ENCODE measurements around the gene NTM.
A peak's percentile ranks its signal among the peaks of the same experiment; 100 is the strongest.

Gene NTM

DNA sequence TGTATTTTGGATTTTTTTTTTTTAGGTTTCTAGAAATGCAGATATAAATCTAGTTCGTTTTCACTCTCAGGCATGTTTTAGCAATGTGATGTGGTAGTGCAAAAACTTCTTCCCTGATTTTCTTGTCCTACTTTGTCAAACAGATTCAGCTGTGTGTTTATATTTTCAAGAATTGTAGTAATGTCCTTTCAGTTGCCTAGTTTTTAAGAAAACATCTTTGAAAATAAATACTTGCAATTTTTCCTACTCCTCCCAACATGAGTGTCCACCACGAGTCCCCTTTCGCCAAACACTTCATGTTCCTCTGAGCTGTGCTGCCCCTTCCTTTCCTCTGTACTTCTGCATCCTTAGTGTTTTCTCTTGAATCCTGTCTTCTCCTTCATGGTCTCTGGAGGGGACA lies 686.9 kb downstream of the NTM start:
- no peak overlapping the region for H3K4me3 ChIP-seq (ENCODE audit: severe bottlenecking)
- H3K27ac ChIP-seq (ENCODE audit: poor library complexity, severe bottlenecking) = peak overlapping the region; percentile 98
- TF ChIP-seq, protein P1, sequence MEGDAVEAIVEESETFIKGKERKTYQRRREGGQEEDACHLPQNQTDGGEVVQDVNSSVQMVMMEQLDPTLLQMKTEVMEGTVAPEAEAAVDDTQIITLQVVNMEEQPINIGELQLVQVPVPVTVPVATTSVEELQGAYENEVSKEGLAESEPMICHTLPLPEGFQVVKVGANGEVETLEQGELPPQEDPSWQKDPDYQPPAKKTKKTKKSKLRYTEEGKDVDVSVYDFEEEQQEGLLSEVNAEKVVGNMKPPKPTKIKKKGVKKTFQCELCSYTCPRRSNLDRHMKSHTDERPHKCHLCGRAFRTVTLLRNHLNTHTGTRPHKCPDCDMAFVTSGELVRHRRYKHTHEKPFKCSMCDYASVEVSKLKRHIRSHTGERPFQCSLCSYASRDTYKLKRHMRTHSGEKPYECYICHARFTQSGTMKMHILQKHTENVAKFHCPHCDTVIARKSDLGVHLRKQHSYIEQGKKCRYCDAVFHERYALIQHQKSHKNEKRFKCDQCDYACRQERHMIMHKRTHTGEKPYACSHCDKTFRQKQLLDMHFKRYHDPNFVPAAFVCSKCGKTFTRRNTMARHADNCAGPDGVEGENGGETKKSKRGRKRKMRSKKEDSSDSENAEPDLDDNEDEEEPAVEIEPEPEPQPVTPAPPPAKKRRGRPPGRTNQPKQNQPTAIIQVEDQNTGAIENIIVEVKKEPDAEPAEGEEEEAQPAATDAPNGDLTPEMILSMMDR (IDR thresholded peaks at IDR 0.05; ENCODE audit: poor library complexity, severe bottlenecking) = no peak
- H3K4me1 ChIP-seq (ENCODE audit: insufficient read depth, poor library complexity, severe bottlenecking) = peaks cover 57% of the 10 kb centered on the region
- no peaks in the 10 kb centered on the region for H3K9me3 ChIP-seq (ENCODE audit: severe bottlenecking)
- DNase-seq (ENCODE audit: low spot score) = no peak
- no peaks in the 10 kb centered on the region for H3K27me3 ChIP-seq (ENCODE audit: insufficient read depth, poor library complexity, severe bottlenecking)
- H3K36me3 ChIP-seq (ENCODE audit: low read depth) = no peaks in the 10 kb centered on the region
- no peak for ATAC-seq (ENCODE audit: low read depth)

DNA sequence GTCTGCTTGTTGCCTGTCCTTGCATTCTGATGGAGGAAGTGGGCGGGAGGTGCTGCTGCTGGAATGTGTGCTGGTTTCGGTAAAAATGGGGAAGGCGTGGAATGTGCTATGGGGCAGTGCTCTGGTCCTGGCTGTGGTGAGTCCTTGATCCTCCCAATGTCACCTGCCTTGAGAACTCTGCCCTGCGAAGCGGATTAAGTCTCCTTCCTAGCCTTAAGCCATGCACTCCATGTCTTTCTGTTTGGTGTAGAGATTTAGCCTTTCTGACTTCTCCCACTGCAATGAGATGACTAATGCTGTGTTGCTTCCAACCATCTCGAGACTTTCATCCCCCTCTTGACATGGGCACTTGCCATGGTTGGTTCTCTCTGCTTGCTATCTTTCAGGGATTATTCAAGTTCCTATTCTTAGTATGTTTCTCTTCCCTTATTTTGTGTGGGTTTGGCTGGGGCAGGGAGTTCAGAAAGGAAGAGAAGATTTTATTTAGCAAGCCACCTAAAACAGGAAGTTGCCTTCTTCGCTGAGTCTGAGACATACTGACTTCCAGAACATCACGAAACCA lies 687.9 kb downstream of the NTM start:
- Histone ChIP-seq H3K27me3 (ENCODE audit: insufficient read depth, poor library complexity, severe bottlenecking) (no peaks in the 10 kb centered on the region), H3K27ac (ENCODE audit: poor library complexity, severe bottlenecking) (peak overlapping the region; percentile 98), H3K4me1 (ENCODE audit: insufficient read depth, poor library complexity, severe bottlenecking) (peaks cover 60% of the 10 kb centered on the region), H3K36me3 (ENCODE audit: low read depth) (no peaks in the 10 kb centered on the region), H3K4me3 (ENCODE audit: severe bottlenecking) (no peak overlapping the region), H3K9me3 (ENCODE audit: severe bottlenecking) (no peaks in the 10 kb centered on the region)
- no peak for ATAC-seq (ENCODE audit: low read depth)
- DNase-seq (ENCODE audit: low spot score) = no peak
- TF ChIP-seq, protein P1 (IDR thresholded peaks at IDR 0.05; ENCODE audit: poor library complexity, severe bottlenecking) = no peak

DNA sequence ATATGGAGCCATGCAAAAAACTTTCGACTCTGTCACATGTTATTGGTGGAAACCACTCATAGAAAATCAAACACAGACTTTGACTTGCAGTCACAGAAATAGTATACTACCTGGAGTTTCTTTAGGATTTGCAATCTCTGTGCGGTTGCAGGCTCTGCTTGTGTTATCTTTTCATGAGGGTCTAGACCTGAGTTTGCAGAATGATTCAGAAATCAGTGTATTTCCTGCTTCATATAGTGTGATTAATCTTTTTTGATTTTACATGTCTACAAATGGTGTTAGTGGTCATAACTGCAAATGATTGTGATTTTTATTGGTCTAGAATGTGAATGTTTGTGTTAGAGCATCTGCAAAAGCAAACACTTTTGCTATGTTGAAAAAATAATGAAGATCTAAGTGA lies 690.2 kb downstream of the NTM start:
- DNase-seq (ENCODE audit: low spot score) = no peak
- H3K4me1 ChIP-seq (ENCODE audit: insufficient read depth, poor library complexity, severe bottlenecking) = peaks cover 66% of the 10 kb centered on the region
- no peaks in the 10 kb centered on the region for H3K9me3 ChIP-seq (ENCODE audit: severe bottlenecking)
- TF ChIP-seq, protein P1 (IDR thresholded peaks at IDR 0.05; ENCODE audit: poor library complexity, severe bottlenecking) = no peak
- H3K27ac ChIP-seq (ENCODE audit: poor library complexity, severe bottlenecking) = peak overlapping the region; percentile 98
- peak; percentile 46 for ATAC-seq (ENCODE audit: low read depth)
- H3K27me3 ChIP-seq (ENCODE audit: insufficient read depth, poor library complexity, severe bottlenecking) = no peaks in the 10 kb centered on the region
- no peak overlapping the region for H3K4me3 ChIP-seq (ENCODE audit: severe bottlenecking)
- H3K36me3 ChIP-seq (ENCODE audit: low read depth) = no peaks in the 10 kb centered on the region

DNA sequence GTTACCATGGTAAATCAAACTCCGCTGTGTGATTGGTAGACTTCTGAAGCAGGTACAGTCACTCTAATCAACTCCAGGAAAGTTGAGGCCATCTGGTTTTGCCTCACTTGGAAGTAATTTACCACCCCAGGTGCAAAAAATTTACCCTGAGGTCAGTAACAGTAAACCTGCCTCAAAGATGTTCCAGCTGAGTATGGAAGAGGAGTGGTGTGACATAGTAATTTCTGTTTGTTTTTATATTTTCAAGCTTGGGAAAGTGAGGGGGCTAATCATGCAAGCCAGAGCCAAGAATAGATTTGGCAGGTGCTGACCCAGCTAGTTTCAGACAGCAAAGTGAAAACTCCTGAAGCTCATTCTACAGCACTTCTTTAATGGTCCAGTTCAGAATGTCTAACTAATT lies 691.6 kb downstream of the NTM start:
- Histone ChIP-seq H3K36me3 (ENCODE audit: low read depth) (no peaks in the 10 kb centered on the region), H3K4me3 (ENCODE audit: severe bottlenecking) (no peak overlapping the region), H3K27ac (ENCODE audit: poor library complexity, severe bottlenecking) (peak overlapping the region; percentile 98), H3K4me1 (ENCODE audit: insufficient read depth, poor library complexity, severe bottlenecking) (peaks cover 69% of the 10 kb centered on the region), H3K9me3 (ENCODE audit: severe bottlenecking) (no peaks in the 10 kb centered on the region), H3K27me3 (ENCODE audit: insufficient read depth, poor library complexity, severe bottlenecking) (no peaks in the 10 kb centered on the region)
- DNase-seq (ENCODE audit: low spot score) (no peak), ATAC-seq (ENCODE audit: low read depth) (no peak)
- TF ChIP-seq, protein P1 (IDR thresholded peaks at IDR 0.05; ENCODE audit: poor library complexity, severe bottlenecking) = no peak

DNA sequence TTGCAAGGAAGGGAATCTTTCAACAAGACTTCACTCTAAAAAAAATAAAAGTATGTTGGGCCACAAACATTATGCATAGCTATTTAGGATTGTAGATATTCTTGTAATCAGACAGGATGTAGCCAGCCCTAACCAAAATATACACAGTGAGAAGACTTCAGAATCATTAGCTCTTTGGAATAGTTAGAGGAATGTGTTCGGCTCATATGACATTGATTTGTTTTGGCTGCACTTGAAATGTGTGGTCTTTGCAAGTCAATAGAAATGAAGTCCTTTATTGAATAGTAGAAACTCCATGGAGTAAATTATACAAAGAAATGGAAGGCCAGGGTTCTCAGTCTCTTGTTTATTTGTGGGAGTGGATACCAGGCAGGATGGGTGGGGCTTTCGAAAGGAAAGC lies 692.1 kb downstream of the NTM start:
- Histone ChIP-seq H3K36me3 (ENCODE audit: low read depth) (no peaks in the 10 kb centered on the region), H3K9me3 (ENCODE audit: severe bottlenecking) (no peaks in the 10 kb centered on the region), H3K4me1 (ENCODE audit: insufficient read depth, poor library complexity, severe bottlenecking) (peaks cover 67% of the 10 kb centered on the region), H3K27me3 (ENCODE audit: insufficient read depth, poor library complexity, severe bottlenecking) (no peaks in the 10 kb centered on the region), H3K4me3 (ENCODE audit: severe bottlenecking) (no peak overlapping the region), H3K27ac (ENCODE audit: poor library complexity, severe bottlenecking) (peak overlapping the region; percentile 98)
- no peak for ATAC-seq (ENCODE audit: low read depth)
- DNase-seq (ENCODE audit: low spot score) = no peak
- TF ChIP-seq, protein P1 (IDR thresholded peaks at IDR 0.05; ENCODE audit: poor library complexity, severe bottlenecking) = no peak
